DND-41 (cell line): ENCODE measurements around the gene ARHGEF25.

Experiments used
- EZH2 ChIP-seq: IDR thresholded peaks from 3 replicates; pipeline ENCODE4 v1.6.1; 2012; ENCODE audit warnings: borderline replicate concordance, low read depth, mild to moderate bottlenecking, moderate library complexity, low read length, inconsistent platforms; ENCODE audit not compliant: severe bottlenecking
- TF ChIP-seq, protein P1 (sequence below): IDR thresholded peaks from 2 replicates; pipeline ENCODE4 v1.5.1; 2012; ENCODE audit warnings: borderline replicate concordance, low read length, moderate library complexity, mild to moderate bottlenecking; ENCODE audit not compliant: poor library complexity, severe bottlenecking; ENCODE audit errors: extremely low read depth

DNA sequence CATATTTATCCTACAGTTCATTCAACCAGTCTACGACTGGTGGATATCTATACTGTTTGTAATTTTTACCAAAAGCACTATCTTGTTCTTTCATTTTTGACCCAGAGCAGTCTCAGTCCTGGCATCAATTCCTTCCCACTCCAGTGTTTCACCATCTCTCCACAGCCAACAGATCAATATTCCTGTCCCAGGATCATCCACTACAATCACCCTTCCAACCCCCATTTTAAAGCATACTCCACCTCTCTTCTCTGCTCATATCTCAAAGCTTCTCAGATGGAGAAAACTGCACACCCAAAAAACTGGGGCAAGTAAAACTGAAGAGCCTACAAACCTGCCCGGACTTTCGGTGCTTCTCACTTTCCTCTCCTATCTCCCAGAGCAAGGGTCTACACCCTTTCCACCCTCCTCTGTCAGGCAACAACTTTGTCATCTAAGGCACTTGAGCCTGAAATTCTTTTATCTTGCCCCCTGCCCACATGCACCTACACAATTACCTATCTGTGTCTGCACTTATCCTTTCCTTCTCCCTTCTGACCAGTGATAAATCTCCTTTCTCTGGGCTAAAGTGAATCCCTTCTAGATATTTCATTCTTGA is 24.3 kb upstream of the ARHGEF25 start:
- TF ChIP-seq, protein P1, sequence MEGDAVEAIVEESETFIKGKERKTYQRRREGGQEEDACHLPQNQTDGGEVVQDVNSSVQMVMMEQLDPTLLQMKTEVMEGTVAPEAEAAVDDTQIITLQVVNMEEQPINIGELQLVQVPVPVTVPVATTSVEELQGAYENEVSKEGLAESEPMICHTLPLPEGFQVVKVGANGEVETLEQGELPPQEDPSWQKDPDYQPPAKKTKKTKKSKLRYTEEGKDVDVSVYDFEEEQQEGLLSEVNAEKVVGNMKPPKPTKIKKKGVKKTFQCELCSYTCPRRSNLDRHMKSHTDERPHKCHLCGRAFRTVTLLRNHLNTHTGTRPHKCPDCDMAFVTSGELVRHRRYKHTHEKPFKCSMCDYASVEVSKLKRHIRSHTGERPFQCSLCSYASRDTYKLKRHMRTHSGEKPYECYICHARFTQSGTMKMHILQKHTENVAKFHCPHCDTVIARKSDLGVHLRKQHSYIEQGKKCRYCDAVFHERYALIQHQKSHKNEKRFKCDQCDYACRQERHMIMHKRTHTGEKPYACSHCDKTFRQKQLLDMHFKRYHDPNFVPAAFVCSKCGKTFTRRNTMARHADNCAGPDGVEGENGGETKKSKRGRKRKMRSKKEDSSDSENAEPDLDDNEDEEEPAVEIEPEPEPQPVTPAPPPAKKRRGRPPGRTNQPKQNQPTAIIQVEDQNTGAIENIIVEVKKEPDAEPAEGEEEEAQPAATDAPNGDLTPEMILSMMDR = no peak
- TF ChIP-seq EZH2 = no peak
